Psoas muscle (tissue), 8 donors: ENCODE data around the gene VIPR2. TPM values are rescaled to one million over a fixed set of nuclear protein-coding genes. Genes with fewer than 3 reads are reported as not detected.

Experiments
- ATAC-seq, 4 donors: fragments of 200-7000 bp; cut with Tn5 transposase; one replicate each; pipeline ENCODE4 v1.9.1; 2020; ENCODE audit warnings: moderate library complexity in 3 of 4, mild to moderate bottlenecking in 2 of 4
- DNase-seq, 2 donors: peaks; one replicate each; pipeline ENCODE4 v3.0.0-alpha.2; 2020
- H3K27ac ChIP-seq: fragments of 200-600 bp; one replicate; pipeline ENCODE4 v1.8.0; 2022
- H3K27me3 ChIP-seq, 3 donors: fragments of 200-600 bp in 1 of 3; one replicate each; pipeline versions ENCODE4 v1.6.1 to v1.8.0; 2013 to 2022; ENCODE audit warnings: low read length in 2 of 3, mild to moderate bottlenecking in 2 of 3, moderate library complexity in 1 of 3; ENCODE audit not compliant: insufficient read depth in 3 of 3
- H3K36me3 ChIP-seq, 2 donors: fragments of 200-600 bp in 1 of 2; one replicate each; pipeline versions ENCODE4 v1.6.1 to v1.8.0; 2013 to 2022; ENCODE audit warnings: low read depth in 1 of 2, mild to moderate bottlenecking in 1 of 2, moderate library complexity in 1 of 2; ENCODE audit not compliant: insufficient read depth in 1 of 2
- H3K4me1 ChIP-seq: fragments of 200-600 bp; one replicate; pipeline ENCODE4 v1.8.0; 2022
- H3K4me3 ChIP-seq: fragments of 200-600 bp; one replicate; pipeline ENCODE4 v1.8.0; 2022; ENCODE audit warnings: mild to moderate bottlenecking
- H3K9me3 ChIP-seq: fragments of 200-600 bp; one replicate; pipeline ENCODE4 v1.8.0; 2022
- CTCF ChIP-seq: fragments of 200-600 bp; IDR thresholded peaks from one replicate; pipeline ENCODE4 v1.8.0; 2022; ENCODE audit warnings: antibody characterized with exemption
- WGBS, 3 donors: extraction: QIAGEN DNeasy Blood & Tissue Kit; methylation state at CpG; one replicate each; pipeline versions ENCODE4 v1.1.6 to v1.1.7; 2013; 5-methylcytosine and 5-hydroxymethylcytosine counted together
- intact Hi-C, 2 donors: fragments of 100-400 bp; cut with DNase I; formaldehyde crosslinking; loops; one replicate each; pipeline versions ENCODE4 v1.11.0 to v1.14.2; 2022
- polyA plus RNA-seq, 3 donors: library from polyadenylated mRNA; stranded (reverse); fragments of 200-250 nt; gene quantifications; one replicate each; pipeline ENCODE4 v1.2.3, GENCODE V29; 2013
- total RNA-seq, 4 donors: library from RNA; stranded (reverse); fragmentation: NEBNext Ultra II Directional in 2 of 4; extraction: Animal tissue kit (Norgen Biotek cat#: 25700) in 2 of 4; gene quantifications; one replicate each; pipeline versions ENCODE4 v1.2.1 to v1.2.4, GENCODE V29; 2021 to 2023
- donor health status: healthy with polysubstance abuse.
- donor health status: DM: no; HTN: no; CAD: no; lungs with moderate emphysema.
- donor health status: Bipolar disorder and iron deficiency.
- donor health status: healthy.
- donor health status: DM: yes; HTN: yes; CAD: no.
- donor health status: DM: no; HTN: no; CAD: no.
- donor health status: DM: no; HTN: no; CAD: no.
- donor health status: DM: yes; HTN: yes; CAD: no.

Gene VIPR2
- total and polyA plus RNA-seq, 7 donors: 0.60 to 3.6 (median 2.4) TPM

GRCh38 chr7:159068488-159068811 lies 76.2 kb downstream of the VIPR2 start:
- DNase-seq (peak; percentile 79 to 88), ATAC-seq (peak; percentile 90 to 96 (median 91))
- WGBS, 3 donors: 9 to 18% (median 16%) methylated on average over 12 of the region's 12 CpGs
- peak overlapping the region; percentile 78 for H3K27ac ChIP-seq
- intact Hi-C loops: loop anchor here in 1 of 2 donors (2.0 kb wide), 1 partner anchor 20 kb away; no protein-coding TSS in a partner anchor
- H3K9me3 ChIP-seq: no peaks in the 10 kb centered on the region
- peaks cover 17% of the 10 kb centered on the region for H3K4me1 ChIP-seq
- H3K4me3 ChIP-seq: peak overlapping the region; percentile 15
- no peaks in the 10 kb centered on the region for H3K36me3 ChIP-seq
- TF ChIP-seq CTCF: no peak
- H3K27me3 ChIP-seq: no peaks in the 10 kb centered on the region

GRCh38 chr7:159067576-159068487 lies 76.8 kb downstream of the VIPR2 start:
- peak; percentile 21 to 42 (median 34) for ATAC-seq
- Histone ChIP-seq H3K27ac (peak overlapping the region; percentile 78), H3K27me3 (no peaks in the 10 kb centered on the region), H3K4me1 (peaks cover 17% of the 10 kb centered on the region), H3K36me3 (no peaks in the 10 kb centered on the region), H3K4me3 (peak overlapping the region; percentile 15), H3K9me3 (no peaks in the 10 kb centered on the region)
- no peak for DNase-seq
- WGBS, 3 donors: 32 to 58% (median 37%) methylated on average over 13 of the region's 13 CpGs
- intact Hi-C loops: loop anchor here in 1 of 2 donors (2.0 kb wide), 1 partner anchor 19 kb away; no protein-coding TSS in a partner anchor
- no peak for TF ChIP-seq CTCF

- no peak for TF ChIP-seq CTCF
- ATAC-seq: no peak
- WGBS, 3 donors: 85 to 92% (median 90%) methylated on average over 18 of the region's 18 CpGs
- Histone ChIP-seq H3K4me1 (peaks cover 17% of the 10 kb centered on the region), H3K36me3 (no peaks in the 10 kb centered on the region), H3K9me3 (no peaks in the 10 kb centered on the region), H3K4me3 (no peak overlapping the region), H3K27me3 (peaks cover 0 to under 1% (median 0%) of the 10 kb centered on the region in 3 donors), H3K27ac (no peak overlapping the region)
- intact Hi-C loops: no loop called here
- no peak for DNase-seq
Measured at GRCh38 chr7:159066816-159067575, 77.7 kb downstream of the VIPR2 start.

GRCh38 chr7:159065852-159066480 lies 78.7 kb downstream of the VIPR2 start:
- intact Hi-C loops: no loop called here
- H3K27me3 ChIP-seq: peaks cover 0 to 1% (median 0%) of the 10 kb centered on the region in 3 donors
- peaks cover 17% of the 10 kb centered on the region for H3K4me1 ChIP-seq
- no peaks in the 10 kb centered on the region for H3K36me3 ChIP-seq
- no peak overlapping the region for H3K27ac ChIP-seq
- no peak for DNase-seq
- H3K4me3 ChIP-seq: no peak overlapping the region
- 89 to 93% (median 91%) methylated on average over 26 of the region's 26 CpGs for WGBS, 3 donors
- no peaks in the 10 kb centered on the region for H3K9me3 ChIP-seq
- no peak for TF ChIP-seq CTCF
- ATAC-seq: no peak
